Measurements from ENCODE around the gene CMTR1.
A peak's percentile ranks its signal among the peaks of the same experiment; 100 is the strongest.

Gene CMTR1

GRCh38 chr6:37477656-37478435, 44.8 kb downstream of the CMTR1 start:
- FAIRE-seq (no peak), DNase-seq (ENCODE audit: insufficient read length, low spot score) (no peak)

- DNase-seq (ENCODE audit: insufficient read length, low spot score) (no peak), FAIRE-seq (no peak)
Measured at GRCh38 chr6:37478827-37479226, 45.8 kb downstream of the CMTR1 start.

- DNase-seq (ENCODE audit: insufficient read length, low spot score): no peak
- no peak for FAIRE-seq
Measured at GRCh38 chr6:37479266-37479854, 46.3 kb downstream of the CMTR1 start.

DNA sequence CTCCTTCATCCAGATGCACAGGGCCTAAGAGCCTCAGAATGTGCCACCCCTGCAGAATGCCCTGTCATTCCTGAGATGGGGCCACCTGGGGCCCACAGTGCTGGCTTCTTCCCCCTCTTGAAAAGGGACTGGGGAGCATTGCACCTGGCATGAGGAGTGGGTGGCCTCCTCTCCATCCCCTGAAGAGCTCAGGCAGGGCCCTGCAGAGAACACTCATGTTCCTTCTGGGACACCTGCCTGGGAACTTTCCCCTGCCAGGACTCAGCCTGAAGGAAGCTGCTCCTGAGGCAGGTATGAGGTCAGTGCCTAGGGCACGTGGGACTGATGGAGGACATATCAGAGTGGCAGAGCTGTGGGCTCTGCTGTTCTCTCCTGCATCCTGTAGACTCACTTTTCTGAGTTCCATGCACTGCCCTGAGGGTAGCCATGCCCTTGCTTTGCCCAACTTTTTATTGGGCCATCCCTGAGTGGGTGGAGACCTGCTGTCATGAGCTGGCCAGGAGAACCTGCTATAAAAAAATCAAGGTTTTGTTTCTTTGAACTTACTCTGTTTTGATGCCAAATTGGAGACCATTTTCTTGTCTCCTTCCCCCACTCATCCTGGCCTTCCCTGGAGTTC, 47.2 kb downstream of the CMTR1 start:
- no peak for FAIRE-seq
- no peak for DNase-seq (ENCODE audit: insufficient read length, low spot score)

DNA sequence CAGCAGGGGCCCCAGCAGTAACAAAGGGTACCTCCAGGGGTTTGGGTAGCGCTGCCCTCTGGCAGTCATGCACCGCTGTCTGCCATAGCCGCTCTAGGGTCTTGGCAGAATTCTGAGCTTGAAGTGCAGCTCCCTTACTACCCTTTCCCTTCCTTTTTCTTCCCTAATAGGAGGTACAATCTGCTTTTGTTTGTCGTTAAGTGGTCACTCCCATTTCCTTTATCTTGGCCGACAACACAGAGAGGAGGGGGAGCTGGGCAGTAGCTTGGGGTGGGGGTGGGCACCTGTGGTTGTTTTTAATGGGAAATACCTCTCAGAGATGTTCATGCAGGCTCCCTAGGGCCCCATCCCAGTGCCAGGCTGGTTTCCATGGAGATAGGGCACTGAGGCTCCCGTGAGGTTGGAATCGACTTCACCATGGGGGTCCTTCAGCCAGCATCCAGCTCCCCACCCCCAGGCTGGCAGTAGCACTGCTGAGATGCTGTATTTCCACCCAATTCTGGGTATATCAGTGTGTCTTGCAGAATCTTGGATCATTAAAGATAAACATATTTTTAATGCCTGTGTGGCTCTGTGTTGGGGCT, 48.0 kb downstream of the CMTR1 start:
- FAIRE-seq (no peak), DNase-seq (ENCODE audit: insufficient read length, low spot score) (no peak)

DNA sequence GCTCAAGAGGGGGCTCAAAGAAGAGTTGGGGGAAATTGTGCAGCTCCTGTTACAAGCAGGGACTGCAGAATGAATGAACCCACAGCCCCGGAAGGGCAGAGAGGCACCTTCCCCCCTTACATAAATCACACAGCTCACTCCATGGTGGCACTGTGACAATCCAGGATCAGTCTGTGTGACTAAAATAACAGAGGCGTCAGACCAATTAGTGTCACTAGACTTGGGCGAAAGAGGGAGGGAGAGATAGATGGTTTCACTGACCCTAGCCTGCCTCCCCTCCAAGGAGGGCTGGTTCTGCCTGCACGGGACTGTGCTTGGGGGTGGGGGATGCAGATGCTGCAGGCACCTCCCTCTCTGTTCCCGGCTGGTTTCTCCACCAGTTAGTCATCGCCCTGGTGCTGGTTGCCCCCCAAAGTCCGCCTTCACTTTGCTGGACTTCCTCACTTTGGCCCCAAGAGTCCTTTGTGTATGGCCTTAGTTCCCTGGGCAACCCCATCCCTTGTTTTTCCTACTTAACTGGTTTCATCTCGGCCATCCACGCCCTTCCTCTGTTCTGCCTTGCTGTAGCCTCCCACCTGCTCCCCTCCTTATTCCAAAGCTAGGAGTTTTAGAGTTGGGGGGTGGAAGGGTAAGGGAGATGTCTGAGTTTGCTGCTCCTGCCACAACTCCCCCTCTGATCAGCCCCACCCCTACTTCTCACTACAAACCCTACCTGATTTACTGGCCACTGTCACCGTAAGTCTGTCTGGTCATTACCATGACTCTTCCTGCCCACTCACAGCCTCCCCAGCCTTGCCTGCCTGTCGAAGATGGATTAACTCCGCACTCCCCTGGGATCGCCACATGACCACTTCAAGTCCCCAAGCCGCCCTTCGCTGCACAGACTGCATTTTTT, 48.9 kb downstream of the CMTR1 start:
- no peak for FAIRE-seq
- DNase-seq (ENCODE audit: insufficient read length, low spot score): no peak

GRCh38 chr6:37482606-37483251, 49.7 kb downstream of the CMTR1 start:
- no peak for FAIRE-seq
- DNase-seq (ENCODE audit: insufficient read length, low spot score): no peak

DNA sequence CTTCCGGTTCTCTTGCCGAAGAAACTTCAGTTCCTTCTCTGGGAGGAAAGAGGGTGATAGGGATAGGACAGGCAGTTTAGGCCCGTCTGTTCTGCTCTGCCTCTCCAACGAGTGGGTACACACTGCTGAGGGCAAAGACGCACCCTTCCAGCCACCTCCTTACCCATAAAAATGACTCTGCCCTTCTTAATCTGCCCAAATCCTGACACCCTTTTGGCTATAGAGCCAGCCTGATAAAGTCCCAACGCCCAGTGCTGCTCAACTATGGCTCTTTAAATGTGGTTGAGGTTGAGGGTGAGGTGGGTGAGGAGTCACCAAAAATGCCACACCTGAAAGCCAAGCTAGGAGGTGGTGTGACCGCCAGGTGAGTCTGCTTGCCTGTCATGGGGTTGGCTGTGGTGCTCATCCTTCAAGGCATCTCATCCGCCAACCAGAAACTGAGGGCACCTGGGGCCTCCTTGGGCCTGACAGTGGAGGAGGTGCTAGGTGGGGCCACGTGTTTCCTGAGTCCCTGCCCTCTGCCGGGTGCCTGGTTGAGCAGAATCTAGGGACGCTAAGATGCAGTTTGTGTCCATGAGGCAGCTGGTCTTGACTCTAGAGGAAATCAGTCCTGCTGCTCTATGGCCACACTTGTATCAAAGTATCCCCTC, 50.4 kb downstream of the CMTR1 start:
- DNase-seq (ENCODE audit: insufficient read length, low spot score) (no peak), FAIRE-seq (no peak)

DNA sequence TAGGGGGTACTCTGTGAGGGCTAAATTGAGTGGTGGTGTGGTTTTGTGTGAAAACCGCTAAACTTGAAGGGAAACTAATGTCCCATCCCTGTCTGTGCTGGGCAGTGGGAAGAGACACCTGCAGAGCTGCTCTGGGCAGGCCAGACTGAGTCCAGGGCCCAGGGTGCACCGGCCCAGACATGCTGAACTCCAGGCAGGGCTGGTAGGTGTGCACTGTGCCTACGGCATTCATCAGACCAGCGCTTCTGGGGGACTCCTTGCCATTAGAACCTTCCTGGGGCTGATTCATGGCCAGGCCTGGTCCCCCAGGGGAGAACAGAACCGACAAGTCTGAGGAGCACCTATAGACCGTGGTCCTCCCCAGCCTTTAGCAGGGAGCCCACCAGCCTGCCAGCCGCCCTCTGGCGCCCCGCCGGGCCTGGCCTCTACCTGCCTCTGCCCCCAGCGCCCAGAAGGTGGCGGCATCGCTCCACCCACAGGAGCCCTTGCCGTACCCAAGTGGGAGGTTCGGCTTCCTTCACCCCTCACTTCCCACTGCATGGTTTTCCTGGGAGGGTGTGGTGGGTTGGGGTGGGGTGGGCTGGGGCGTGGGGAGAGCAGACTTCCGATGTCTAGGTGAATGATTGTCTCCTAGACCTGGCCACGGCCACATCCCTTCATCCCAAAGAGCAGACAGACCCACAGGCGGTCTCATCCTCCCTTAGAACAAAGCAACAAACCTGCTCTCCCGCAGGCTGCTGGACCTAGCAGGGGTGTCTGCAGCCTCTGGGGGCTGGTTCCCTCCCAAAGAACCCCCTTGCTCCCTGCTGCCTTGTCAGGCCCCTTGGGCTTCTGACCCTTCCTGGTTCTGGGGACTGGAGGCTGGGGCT, 51.1 kb downstream of the CMTR1 start:
- peak; percentile 54 for FAIRE-seq
- peak; percentile 75 for DNase-seq (ENCODE audit: insufficient read length, low spot score)

- FAIRE-seq (no peak), DNase-seq (ENCODE audit: insufficient read length, low spot score) (no peak)
Measured at GRCh38 chr6:37484786-37485170, 51.8 kb downstream of the CMTR1 start.

- DNase-seq (ENCODE audit: insufficient read length, low spot score) (no peak), FAIRE-seq (no peak)
Measured at GRCh38 chr6:37485291-37485702, 52.3 kb downstream of the CMTR1 start.

DNA sequence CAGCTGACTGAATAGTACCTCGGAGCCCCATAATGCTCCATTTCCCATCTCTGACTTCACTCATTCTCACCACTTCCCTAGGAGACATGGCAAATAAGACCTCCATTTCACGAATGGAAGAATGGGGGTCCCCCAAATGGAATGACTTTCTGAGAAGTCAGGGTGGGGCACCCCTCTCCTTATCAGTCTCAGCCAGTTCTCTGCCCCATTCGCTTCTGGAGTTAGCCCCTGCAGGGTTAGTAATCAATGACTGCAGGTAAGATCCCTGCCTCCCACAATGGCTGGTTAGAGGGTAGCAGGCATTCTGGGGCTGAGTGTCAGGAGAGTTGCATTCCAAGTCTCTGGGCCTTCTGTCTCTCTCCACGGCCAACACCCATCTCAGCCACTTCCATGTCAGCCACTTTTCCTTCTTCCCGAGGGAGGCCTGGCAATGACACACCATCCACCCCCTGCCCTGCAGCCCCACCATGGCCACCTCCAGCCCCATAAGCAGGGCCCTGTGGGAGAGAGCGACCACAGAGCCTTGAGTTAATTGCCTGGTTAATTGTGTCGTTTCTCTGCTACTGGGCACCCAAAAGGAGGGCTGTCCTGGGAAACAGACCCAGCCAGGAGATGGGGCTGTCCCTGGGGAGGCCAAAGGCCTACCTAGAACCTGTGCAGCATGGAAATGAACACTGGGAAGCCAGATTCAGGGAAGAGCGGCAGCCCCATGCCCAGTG, 53.3 kb downstream of the CMTR1 start:
- FAIRE-seq (no peak), DNase-seq (ENCODE audit: insufficient read length, low spot score) (no peak)

DNA sequence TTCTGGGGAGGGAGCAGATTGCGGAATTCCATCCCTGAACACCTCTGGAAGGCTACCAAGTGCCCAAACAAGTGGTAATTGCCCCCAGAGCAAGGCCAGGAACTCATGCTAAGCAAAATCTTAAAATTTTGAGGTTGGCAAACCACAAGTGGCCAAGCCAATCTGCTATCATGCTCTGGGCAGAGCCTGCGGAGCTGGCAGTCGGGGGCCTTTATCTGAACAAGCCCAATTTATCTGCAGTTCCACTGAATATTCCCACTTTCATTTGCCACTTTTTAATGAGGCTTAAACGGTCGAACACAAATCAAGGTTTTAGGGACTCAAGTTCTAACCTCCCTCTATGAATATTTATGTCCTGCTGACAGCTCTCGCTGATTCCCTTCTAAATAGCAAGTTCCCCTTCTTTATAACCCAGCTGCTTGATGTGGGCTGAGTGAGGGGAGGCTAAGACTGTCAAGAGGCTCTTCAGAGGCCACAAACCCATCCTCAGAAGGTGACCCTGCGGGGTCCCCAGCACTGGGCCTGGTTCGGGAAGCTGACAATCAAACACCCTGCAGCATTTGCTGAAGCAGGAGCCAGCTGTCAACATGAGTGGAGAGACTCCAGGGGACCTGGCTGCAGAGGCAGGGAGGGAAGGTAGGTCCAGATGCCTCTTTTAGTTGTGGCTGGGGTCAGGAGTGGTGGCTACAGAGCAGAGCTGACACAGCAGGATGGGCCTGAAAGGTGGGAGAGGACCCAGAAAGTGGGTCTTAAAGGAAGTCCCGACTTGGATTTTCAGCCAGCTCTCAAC, 54.8 kb downstream of the CMTR1 start:
- no peak for DNase-seq (ENCODE audit: insufficient read length, low spot score)
- no peak for FAIRE-seq

- FAIRE-seq: no peak
- no peak for DNase-seq (ENCODE audit: insufficient read length, low spot score)
Measured at GRCh38 chr6:37488476-37488875, 55.5 kb downstream of the CMTR1 start.

DNA sequence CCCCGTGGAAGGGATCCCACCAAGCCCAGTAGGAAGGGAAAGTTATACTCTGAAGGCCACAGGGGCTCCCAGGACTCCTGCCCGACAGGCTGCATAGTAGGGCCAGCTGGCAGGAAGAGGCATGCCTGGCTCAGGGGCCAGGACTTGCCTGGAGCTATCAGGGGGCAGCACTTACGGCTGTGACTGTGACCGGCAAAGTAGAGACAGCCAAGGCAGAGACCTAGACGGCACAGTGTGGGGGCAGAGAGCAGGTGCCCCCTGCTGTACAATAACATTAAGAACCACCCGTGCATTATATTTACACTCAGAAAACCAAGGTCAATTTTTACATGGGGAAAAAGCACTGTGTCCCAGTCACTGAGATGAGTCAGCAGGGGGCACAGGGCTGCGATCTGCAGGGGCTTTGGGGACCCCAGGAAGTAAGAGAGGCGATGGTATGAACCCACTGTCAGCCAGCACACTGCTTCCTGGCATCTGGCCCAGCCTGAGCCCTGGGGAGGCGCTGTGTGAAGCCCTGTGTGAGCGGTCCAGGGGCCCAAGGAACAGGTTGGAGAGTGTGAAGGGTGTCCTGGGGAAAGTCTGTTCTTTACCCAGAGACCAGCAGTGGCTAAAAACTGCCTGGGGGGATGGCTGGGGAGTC, 56.8 kb downstream of the CMTR1 start:
- DNase-seq (ENCODE audit: insufficient read length, low spot score) (no peak), FAIRE-seq (no peak)

GRCh38 chr6:37490536-37491170, 57.6 kb downstream of the CMTR1 start:
- FAIRE-seq: no peak
- no peak for DNase-seq (ENCODE audit: insufficient read length, low spot score)

All from GM19239 (cell line).